DND-41 (cell line): ENCODE data around the gene NFX1.

Source experiments
- ATAC-seq: fragments of 200-7000 bp; cut with Tn5 transposase; 3 replicates; pipeline ENCODE4 v1.9.1; 2021; ENCODE audit warnings: low read depth; ENCODE audit not compliant: insufficient read depth
- DNase-seq: peaks from one replicate; pipeline ENCODE4 v3.0.0-alpha.2; 2020
- H2AFZ ChIP-seq: 2 replicates; pipeline ENCODE4 v1.6.0; 2012; ENCODE audit warnings: low read depth, low read length
- H3K27ac ChIP-seq: 2 replicates; pipeline ENCODE4 v1.5.1; 2012; ENCODE audit warnings: low read length, inconsistent platforms
- H3K27me3 ChIP-seq: fragments of 200-600 bp; sonication (generic); 2 replicates; pipeline ENCODE4 v1.6.0; 2012; ENCODE audit warnings: low read length, mild to moderate bottlenecking, inconsistent platforms; ENCODE audit not compliant: insufficient read depth, poor library complexity
- H3K36me3 ChIP-seq: 2 replicates; pipeline ENCODE4 v1.5.1; 2012; ENCODE audit warnings: low read length, inconsistent platforms; ENCODE audit not compliant: insufficient read depth
- H3K4me1 ChIP-seq: 2 replicates; pipeline ENCODE4 v1.5.1; 2012; ENCODE audit warnings: mild to moderate bottlenecking, low read length; ENCODE audit not compliant: insufficient read depth
- H3K4me2 ChIP-seq: 2 replicates; pipeline ENCODE4 v1.6.0; 2012; ENCODE audit warnings: mild to moderate bottlenecking, moderate library complexity, low read length, inconsistent platforms; ENCODE audit not compliant: insufficient read depth
- H3K4me3 ChIP-seq, 2 experiments: fragments of 200-600 bp in 1 of 2; shearing (Covaris generic) in 1 of 2; 2 replicates each; pipeline ENCODE4 v1.5.1; 2012 to 2016; ENCODE audit warnings: inconsistent platforms in 2 of 2, low read length in 2 of 2, mild to moderate bottlenecking in 2 of 2, low read depth in 1 of 2, moderate library complexity in 1 of 2
- H3K79me2 ChIP-seq: 2 replicates; pipeline ENCODE4 v1.6.0; 2012; ENCODE audit warnings: low read length, inconsistent platforms; ENCODE audit not compliant: insufficient read depth
- H3K9ac ChIP-seq: 2 replicates; pipeline ENCODE4 v1.6.0; 2012; ENCODE audit warnings: low read depth, mild to moderate bottlenecking, inconsistent platforms, low read length, moderate library complexity
- H3K9me3 ChIP-seq: 2 replicates; pipeline ENCODE4 v1.5.1; 2012; ENCODE audit warnings: low read length, moderate library complexity, mild to moderate bottlenecking, inconsistent platforms; ENCODE audit not compliant: insufficient read depth, severe bottlenecking
- H4K20me1 ChIP-seq: 2 replicates; pipeline ENCODE4 v1.6.0; 2012; ENCODE audit warnings: low read length; ENCODE audit not compliant: insufficient read depth
- CTCF ChIP-seq: IDR thresholded peaks from 2 replicates; pipeline ENCODE4 v1.5.1; 2012; ENCODE audit warnings: borderline replicate concordance, low read length, moderate library complexity, mild to moderate bottlenecking; ENCODE audit not compliant: poor library complexity, severe bottlenecking; ENCODE audit errors: extremely low read depth
- EZH2 ChIP-seq: IDR thresholded peaks from 3 replicates; pipeline ENCODE4 v1.6.1; 2012; ENCODE audit warnings: borderline replicate concordance, low read depth, mild to moderate bottlenecking, moderate library complexity, low read length, inconsistent platforms; ENCODE audit not compliant: severe bottlenecking

NFX1 gene

GRCh38 chr9:33318225-33318624, 27.9 kb downstream of the NFX1 start:
- Histone ChIP-seq H3K4me3 (no peak overlapping the region), H2AFZ (no peak overlapping the region), H3K4me2 (no peak overlapping the region), H3K9me3 (no peaks in the 10 kb centered on the region), H3K79me2 (no peaks in the 10 kb centered on the region), H4K20me1 (no peaks in the 10 kb centered on the region), H3K36me3 (peaks cover 70% of the 10 kb centered on the region), H3K9ac (no peak overlapping the region), H3K27ac (no peak overlapping the region), H3K27me3 (no peaks in the 10 kb centered on the region), H3K4me1 (no peaks in the 10 kb centered on the region)
- DNase-seq (no peak), ATAC-seq (no peak)
- TF ChIP-seq CTCF, result no peak
- no peak for TF ChIP-seq EZH2

DNA sequence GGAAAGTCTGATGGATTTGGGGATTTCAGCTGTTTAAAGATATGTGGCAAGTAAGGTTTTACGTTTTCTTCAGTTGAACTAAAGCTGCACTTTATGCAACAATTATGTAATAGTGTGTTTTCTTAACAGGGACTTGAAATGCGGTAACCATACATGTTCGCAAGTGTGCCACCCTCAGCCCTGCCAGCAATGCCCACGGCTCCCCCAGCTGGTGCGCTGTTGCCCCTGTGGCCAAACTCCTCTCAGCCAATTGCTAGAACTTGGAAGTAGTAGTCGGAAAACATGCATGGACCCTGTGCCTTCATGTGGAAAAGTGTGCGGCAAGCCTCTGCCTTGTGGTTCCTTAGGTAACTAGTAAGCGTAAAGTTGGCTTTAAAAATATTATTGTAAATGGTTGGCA, 28.5 kb downstream of the NFX1 start:
- no peak overlapping the region for H2AFZ ChIP-seq
- H3K27ac ChIP-seq, result no peak overlapping the region
- no peak for ATAC-seq

DNA sequence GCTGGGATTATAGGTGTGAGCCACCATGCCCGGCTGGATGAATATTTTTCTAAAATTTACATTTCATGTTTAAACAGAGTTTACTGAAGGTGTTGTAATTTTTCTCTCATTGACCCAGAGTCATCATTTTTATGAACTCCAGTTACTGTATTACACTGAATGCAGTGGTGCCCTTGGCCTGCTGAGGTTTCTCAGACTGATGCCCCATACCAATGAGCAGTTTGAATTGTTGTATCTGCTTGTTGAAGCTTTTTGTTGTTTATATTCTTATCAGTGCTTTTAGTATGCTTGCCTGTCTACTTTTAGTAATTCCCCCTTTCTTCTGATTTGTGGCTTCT, 29.9 kb downstream of the NFX1 start:
- TF ChIP-seq EZH2 (no peak), CTCF (no peak)
- H3K79me2 ChIP-seq, result no peaks in the 10 kb centered on the region
- H3K9me3 ChIP-seq, result no peaks in the 10 kb centered on the region
- no peaks in the 10 kb centered on the region for H3K4me1 ChIP-seq
- H3K9ac ChIP-seq, result no peak overlapping the region
- DNase-seq, result no peak
- H3K4me3 ChIP-seq, result no peak overlapping the region
- no peak for ATAC-seq
- H3K27ac ChIP-seq, result no peak overlapping the region
- H2AFZ ChIP-seq, result no peak overlapping the region
- peaks cover 60% of the 10 kb centered on the region for H3K36me3 ChIP-seq
- H4K20me1 ChIP-seq, result no peaks in the 10 kb centered on the region
- H3K4me2 ChIP-seq, result no peak overlapping the region
- H3K27me3 ChIP-seq, result no peaks in the 10 kb centered on the region

More for the DNA sequence above, 28.5 kb downstream of the NFX1 start:
- Histone ChIP-seq H4K20me1 (no peaks in the 10 kb centered on the region), H3K9ac (no peak overlapping the region), H3K27me3 (no peaks in the 10 kb centered on the region), H3K36me3 (peaks cover 65% of the 10 kb centered on the region), H3K4me3 (no peak overlapping the region), H3K79me2 (no peaks in the 10 kb centered on the region), H3K4me2 (no peak overlapping the region), H3K9me3 (no peaks in the 10 kb centered on the region), H3K4me1 (no peaks in the 10 kb centered on the region)
- DNase-seq, result no peak
- TF ChIP-seq EZH2 (no peak), CTCF (no peak)
